Suprapubic skin (tissue), 4 donors: ENCODE data around the gene PLCB1. TPM values are rescaled to one million over a fixed set of nuclear protein-coding genes. Genes with fewer than 3 reads are reported as not detected.

Experiments
- DNase-seq, 2 donors: peaks; one replicate each; pipeline ENCODE4 v3.0.0-alpha.2; 2019; ENCODE audit warnings: low spot score in 2 of 2
- H3K27ac ChIP-seq: fragments of 200-600 bp; sonication (generic); one replicate; pipeline ENCODE4 v1.5.1; 2019
- H3K27me3 ChIP-seq: fragments of 200-600 bp; sonication (generic); one replicate; pipeline ENCODE4 v1.5.1; 2019
- H3K36me3 ChIP-seq: fragments of 200-600 bp; sonication (generic); one replicate; pipeline ENCODE4 v1.5.1; 2019
- H3K4me1 ChIP-seq: fragments of 200-600 bp; sonication (generic); one replicate; pipeline ENCODE4 v1.5.1; 2019
- H3K4me3 ChIP-seq: fragments of 200-600 bp; sonication (generic); one replicate; pipeline ENCODE4 v1.5.1; 2019; ENCODE audit warnings: mild to moderate bottlenecking
- H3K9me3 ChIP-seq: fragments of 200-600 bp; sonication (generic); one replicate; pipeline ENCODE4 v1.5.1; 2019
- EP300 ChIP-seq: sonication (generic); formaldehyde crosslinking; IDR thresholded peaks from one replicate; pipeline ENCODE4 v1.6.1; 2017; ENCODE audit warnings: antibody characterized with exemption
- POLR2A ChIP-seq, 2 donors: fragments of 450-650 bp; IDR thresholded peaks; one replicate each; pipeline ENCODE4 v1.6.1; 2017; ENCODE audit warnings: antibody characterized with exemption in 2 of 2, mild to moderate bottlenecking in 2 of 2, moderate library complexity in 2 of 2
- POLR2AphosphoS5 ChIP-seq, 3 donors: sonication (generic); formaldehyde crosslinking; IDR thresholded peaks; one replicate each; pipeline ENCODE4 v1.6.1; 2017; ENCODE audit warnings: antibody characterized with exemption in 3 of 3
- WGBS: methylation state at CpG from one replicate; pipeline ENCODE4 v1.1.5; 2018; 5-methylcytosine and 5-hydroxymethylcytosine counted together
- total RNA-seq, 4 donors: library from RNA; depleted of rRNA; stranded (reverse); fragments of >200 nt; gene quantifications; one replicate each; pipeline ENCODE4 v1.1.0, GENCODE V29; 2016
- TF ChIP-seq, protein P1 (sequence below), 2 donors: fragments of 200-600 bp in 1 of 2; fragments of 450-650 bp in 1 of 2; sonication (generic) in 1 of 2; IDR thresholded peaks; one replicate each; pipeline ENCODE4 v1.5.1; 2016 to 2019; ENCODE audit warnings: antibody characterized with exemption in 2 of 2, mild to moderate bottlenecking in 1 of 2, moderate library complexity in 1 of 2

The PLCB1 gene
- total RNA-seq, 4 donors from 2014 or later = 3.9 to 15.6 (median 6.7) TPM

- 70% methylated on average over 3 of the region's 3 CpGs for WGBS
- Histone ChIP-seq H3K27me3 (no peaks in the 10 kb centered on the region), H3K27ac (no peak overlapping the region), H3K4me3 (no peak overlapping the region), H3K9me3 (no peaks in the 10 kb centered on the region), H3K4me1 (no peaks in the 10 kb centered on the region), H3K36me3 (no peaks in the 10 kb centered on the region)
- no peak for TF ChIP-seq EP300
- no peak for DNase-seq
These were observed 124.0 kb downstream of the PLCB1 start for GRCh38 chr20:8255945-8256632.

DNA sequence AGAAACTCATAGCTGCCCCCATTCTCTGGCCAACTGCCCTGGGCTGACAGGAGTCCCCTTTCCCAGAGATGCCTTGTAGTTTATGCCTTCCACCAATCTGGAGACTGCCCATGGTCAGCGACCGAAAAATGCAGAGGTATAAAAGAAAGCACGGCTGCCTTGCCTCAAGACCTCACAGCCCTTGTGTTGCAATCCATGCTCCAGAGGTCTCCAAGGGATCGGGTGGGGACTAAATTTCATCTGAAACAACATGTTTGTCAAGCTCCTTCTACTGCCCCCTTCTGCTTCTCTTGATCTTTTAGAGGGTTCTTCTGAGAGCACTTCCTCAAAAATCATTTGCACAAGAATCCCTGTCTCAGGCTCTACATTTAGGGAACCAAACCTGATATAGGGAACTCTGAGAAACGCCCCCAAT is 128.8 kb downstream of the PLCB1 start:
- no peak for TF ChIP-seq EP300
- no peak for TF ChIP-seq POLR2AphosphoS5 (IDR thresholded peaks at IDR 0.05)
- no peak for TF ChIP-seq POLR2A (IDR thresholded peaks at IDR 0.05)
- TF ChIP-seq, protein P1, sequence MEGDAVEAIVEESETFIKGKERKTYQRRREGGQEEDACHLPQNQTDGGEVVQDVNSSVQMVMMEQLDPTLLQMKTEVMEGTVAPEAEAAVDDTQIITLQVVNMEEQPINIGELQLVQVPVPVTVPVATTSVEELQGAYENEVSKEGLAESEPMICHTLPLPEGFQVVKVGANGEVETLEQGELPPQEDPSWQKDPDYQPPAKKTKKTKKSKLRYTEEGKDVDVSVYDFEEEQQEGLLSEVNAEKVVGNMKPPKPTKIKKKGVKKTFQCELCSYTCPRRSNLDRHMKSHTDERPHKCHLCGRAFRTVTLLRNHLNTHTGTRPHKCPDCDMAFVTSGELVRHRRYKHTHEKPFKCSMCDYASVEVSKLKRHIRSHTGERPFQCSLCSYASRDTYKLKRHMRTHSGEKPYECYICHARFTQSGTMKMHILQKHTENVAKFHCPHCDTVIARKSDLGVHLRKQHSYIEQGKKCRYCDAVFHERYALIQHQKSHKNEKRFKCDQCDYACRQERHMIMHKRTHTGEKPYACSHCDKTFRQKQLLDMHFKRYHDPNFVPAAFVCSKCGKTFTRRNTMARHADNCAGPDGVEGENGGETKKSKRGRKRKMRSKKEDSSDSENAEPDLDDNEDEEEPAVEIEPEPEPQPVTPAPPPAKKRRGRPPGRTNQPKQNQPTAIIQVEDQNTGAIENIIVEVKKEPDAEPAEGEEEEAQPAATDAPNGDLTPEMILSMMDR (IDR thresholded peaks at IDR 0.05) = no peak
- DNase-seq = no peak
- WGBS = 80% methylated on average over 5 of the region's 5 CpGs
- no peaks in the 10 kb centered on the region for H3K36me3 ChIP-seq
- no peaks in the 10 kb centered on the region for H3K4me1 ChIP-seq
- no peaks in the 10 kb centered on the region for H3K27me3 ChIP-seq
- H3K4me3 ChIP-seq = no peak overlapping the region
- H3K27ac ChIP-seq = no peak overlapping the region
- H3K9me3 ChIP-seq = no peaks in the 10 kb centered on the region

GRCh38 chr20:8262721-8263120 is 130.7 kb downstream of the PLCB1 start:
- Histone ChIP-seq H3K9me3 (no peaks in the 10 kb centered on the region), H3K27me3 (no peaks in the 10 kb centered on the region), H3K4me3 (no peak overlapping the region), H3K36me3 (no peaks in the 10 kb centered on the region), H3K27ac (no peak overlapping the region), H3K4me1 (no peaks in the 10 kb centered on the region)
- WGBS = 75% methylated on average over 1 of the region's 1 CpG
- TF ChIP-seq, protein P1 (IDR thresholded peaks at IDR 0.05) = no peak
- TF ChIP-seq POLR2AphosphoS5 (IDR thresholded peaks at IDR 0.05) (no peak), EP300 (no peak), POLR2A (IDR thresholded peaks at IDR 0.05) (no peak)
- no peak for DNase-seq

DNA sequence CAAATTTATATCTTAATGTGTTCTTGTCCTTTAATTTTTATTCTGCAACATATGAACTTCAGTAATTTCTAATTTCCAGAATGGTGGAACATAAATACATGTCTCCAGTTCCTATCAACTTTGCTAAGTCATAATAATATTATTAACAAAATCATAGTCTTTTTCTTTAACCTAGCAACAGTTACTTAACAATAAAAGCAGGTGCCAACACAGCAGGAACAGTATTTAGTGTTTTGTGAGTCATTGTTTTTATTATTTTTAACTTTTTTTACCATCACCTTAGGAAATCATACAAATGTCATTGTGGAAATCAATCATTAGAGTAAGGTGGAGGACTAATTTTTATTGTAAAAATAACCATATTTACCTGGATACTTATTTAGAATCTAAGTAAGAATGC is 133.5 kb downstream of the PLCB1 start:
- no peak overlapping the region for H3K4me3 ChIP-seq
- TF ChIP-seq POLR2AphosphoS5 (IDR thresholded peaks at IDR 0.05) = no peak
- TF ChIP-seq, protein P1 (IDR thresholded peaks at IDR 0.05) = no peak
- no peak for TF ChIP-seq POLR2A (IDR thresholded peaks at IDR 0.05)
- H3K27ac ChIP-seq = no peak overlapping the region
- no peaks in the 10 kb centered on the region for H3K36me3 ChIP-seq
- H3K27me3 ChIP-seq = no peaks in the 10 kb centered on the region
- H3K4me1 ChIP-seq = no peaks in the 10 kb centered on the region
- H3K9me3 ChIP-seq = no peaks in the 10 kb centered on the region
- DNase-seq = no peak

DNA sequence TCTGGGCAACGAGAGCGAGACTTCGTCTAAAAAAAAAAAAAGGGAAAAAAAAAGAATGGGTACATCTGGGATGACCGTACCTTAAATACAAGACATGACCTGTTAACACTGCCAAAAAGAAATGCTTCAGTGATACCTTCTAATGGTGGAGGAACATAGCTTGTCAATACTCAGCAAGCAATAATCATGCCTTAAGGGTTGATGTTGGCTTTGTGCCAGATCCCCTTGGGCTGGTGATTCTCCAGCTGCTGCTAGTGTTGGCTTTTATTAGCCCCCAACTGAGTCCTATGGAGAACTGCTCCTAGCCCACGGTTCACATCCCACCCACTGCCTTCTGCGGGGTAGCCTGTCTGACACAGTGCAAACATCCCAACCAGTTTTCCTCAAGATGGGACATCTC is 134.9 kb downstream of the PLCB1 start:
- no peaks in the 10 kb centered on the region for H3K36me3 ChIP-seq

More for the DNA sequence above, 134.9 kb downstream of the PLCB1 start:
- no peaks in the 10 kb centered on the region for H3K27me3 ChIP-seq
- H3K4me3 ChIP-seq = no peak overlapping the region
- H3K4me1 ChIP-seq = no peaks in the 10 kb centered on the region
- TF ChIP-seq EP300 = no peak
- TF ChIP-seq POLR2A (IDR thresholded peaks at IDR 0.05) = no peak
- TF ChIP-seq POLR2AphosphoS5 (IDR thresholded peaks at IDR 0.05) = no peak
- TF ChIP-seq, protein P1 (IDR thresholded peaks at IDR 0.05) = no peak
- no peak for DNase-seq
- H3K9me3 ChIP-seq = no peaks in the 10 kb centered on the region
- WGBS = 83% methylated on average over 6 of the region's 6 CpGs
- no peak overlapping the region for H3K27ac ChIP-seq
